ENCODE data around the gene GRM8.

GRCh38 chr7:127231415-127231814 lies 21.3 kb downstream of the GRM8 start:
- TF ChIP-seq CTCF (IDR thresholded peaks at IDR 0.05): no peak
- no peak for TF ChIP-seq POLR2A (IDR thresholded peaks at IDR 0.05; ENCODE audit: low read depth)
- no peak for TF ChIP-seq POLR2AphosphoS5 (IDR thresholded peaks at IDR 0.05)
